ENCODE results near the gene STAC3. TPM values are rescaled to one million over a fixed set of nuclear protein-coding genes. Genes with fewer than 3 reads are reported as not detected.
A peak's percentile ranks its signal among the peaks of the same experiment; 100 is the strongest.

Gene STAC3
- total and polyA plus RNA-seq, 2 of the 13 experiments (the other 11 are each of a cell fraction or from before 2014, with no cell fraction given): 0.18 to 0.22 TPM

DNA sequence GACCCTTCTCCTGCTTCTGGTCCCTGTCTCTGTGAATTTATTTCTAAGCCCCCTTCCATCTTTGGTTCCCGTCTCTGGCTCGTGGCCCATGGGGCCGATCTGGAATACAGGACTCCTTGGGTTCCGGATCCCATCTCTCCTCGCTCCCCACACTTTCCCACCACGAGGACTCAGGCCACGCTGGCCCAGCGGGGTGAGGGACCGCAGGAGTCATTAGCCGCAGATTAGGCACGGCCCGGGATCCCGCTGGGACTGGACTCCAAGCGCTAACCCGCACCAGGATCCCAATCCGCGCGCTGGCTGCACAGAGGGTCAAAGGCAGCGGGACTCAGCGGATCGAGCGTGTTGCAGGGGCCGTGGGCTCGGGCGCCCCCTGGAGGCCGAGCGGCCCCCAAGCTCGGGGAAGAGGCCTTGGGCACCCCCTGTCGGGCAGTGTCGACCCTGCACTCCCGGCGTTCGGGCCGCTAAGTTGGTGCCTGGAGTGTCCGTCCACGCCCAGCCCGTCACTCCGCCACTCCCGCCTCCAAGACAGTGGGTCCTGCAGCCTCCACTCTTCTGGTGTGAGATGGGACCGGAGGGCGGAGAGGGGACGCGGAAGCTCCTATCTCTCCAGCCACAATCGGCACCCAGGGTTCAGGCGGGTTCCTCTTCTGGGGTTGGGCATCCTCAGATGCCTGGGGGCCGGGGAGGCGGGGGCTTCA lies 12.0 kb downstream of the STAC3 start (continued):
- TF ChIP-seq GABPB1 (CRISPR knock-in tag; IDR thresholded peaks at IDR 0.05) (peak; percentile 78; the same call in 1 of the 2 replicates), ASH2L (IDR thresholded peaks at IDR 0.05; ENCODE audit: insufficient read length, low read depth, low read length) (peak; percentile 31), POGZ (CRISPR knock-in tag; IDR thresholded peaks at IDR 0.05) (0 out of 2 replicates have a peak, but pooled peaks have one; percentile 24), ZNF207 (IDR thresholded peaks at IDR 0.05; ENCODE audit: borderline replicate concordance) (no peak), ZNF678 (CRISPR knock-in tag; IDR thresholded peaks at IDR 0.05) (no peak), THYN1 (CRISPR knock-in tag; IDR thresholded peaks at IDR 0.05; ENCODE audit: borderline replicate concordance, low read depth) (no peak), FOXO1 (CRISPR knock-in tag; IDR thresholded peaks at IDR 0.05) (peak; percentile 56), NONO (IDR thresholded peaks at IDR 0.05) (no peak), NONO (CRISPR knock-in tag; conservative IDR thresholded peaks at IDR 0.05) (peak; percentile 86), SOX6 (IDR thresholded peaks at IDR 0.05) (no peak), SOX6 (CRISPR knock-in tag; IDR thresholded peaks at IDR 0.05) (peak; percentile 66), FOXC1 (CRISPR knock-in tag; IDR thresholded peaks at IDR 0.05; ENCODE audit: borderline replicate concordance) (peak; percentile 84; the same call in 1 of the 2 replicates), ZNF83 (CRISPR knock-in tag; IDR thresholded peaks at IDR 0.05; ENCODE audit: borderline replicate concordance) (0 out of 2 replicates have a peak, but pooled peaks have one; percentile 25), THAP11 (CRISPR knock-in tag; IDR thresholded peaks at IDR 0.05) (peak; percentile 83), CBX2 (IDR thresholded peaks at IDR 0.05; ENCODE audit: low read depth, low read length) (no peak), CBX2 (CRISPR knock-in tag; IDR thresholded peaks at IDR 0.05; ENCODE audit: low read depth) (0 out of 2 replicates have a peak, but pooled peaks have one; percentile 66), PAX8 (CRISPR knock-in tag; IDR thresholded peaks at IDR 0.05; ENCODE audit: borderline replicate concordance) (no peak), SRY (CRISPR knock-in tag; IDR thresholded peaks at IDR 0.05) (no peak)
- TF ChIP-seq, protein P1, sequence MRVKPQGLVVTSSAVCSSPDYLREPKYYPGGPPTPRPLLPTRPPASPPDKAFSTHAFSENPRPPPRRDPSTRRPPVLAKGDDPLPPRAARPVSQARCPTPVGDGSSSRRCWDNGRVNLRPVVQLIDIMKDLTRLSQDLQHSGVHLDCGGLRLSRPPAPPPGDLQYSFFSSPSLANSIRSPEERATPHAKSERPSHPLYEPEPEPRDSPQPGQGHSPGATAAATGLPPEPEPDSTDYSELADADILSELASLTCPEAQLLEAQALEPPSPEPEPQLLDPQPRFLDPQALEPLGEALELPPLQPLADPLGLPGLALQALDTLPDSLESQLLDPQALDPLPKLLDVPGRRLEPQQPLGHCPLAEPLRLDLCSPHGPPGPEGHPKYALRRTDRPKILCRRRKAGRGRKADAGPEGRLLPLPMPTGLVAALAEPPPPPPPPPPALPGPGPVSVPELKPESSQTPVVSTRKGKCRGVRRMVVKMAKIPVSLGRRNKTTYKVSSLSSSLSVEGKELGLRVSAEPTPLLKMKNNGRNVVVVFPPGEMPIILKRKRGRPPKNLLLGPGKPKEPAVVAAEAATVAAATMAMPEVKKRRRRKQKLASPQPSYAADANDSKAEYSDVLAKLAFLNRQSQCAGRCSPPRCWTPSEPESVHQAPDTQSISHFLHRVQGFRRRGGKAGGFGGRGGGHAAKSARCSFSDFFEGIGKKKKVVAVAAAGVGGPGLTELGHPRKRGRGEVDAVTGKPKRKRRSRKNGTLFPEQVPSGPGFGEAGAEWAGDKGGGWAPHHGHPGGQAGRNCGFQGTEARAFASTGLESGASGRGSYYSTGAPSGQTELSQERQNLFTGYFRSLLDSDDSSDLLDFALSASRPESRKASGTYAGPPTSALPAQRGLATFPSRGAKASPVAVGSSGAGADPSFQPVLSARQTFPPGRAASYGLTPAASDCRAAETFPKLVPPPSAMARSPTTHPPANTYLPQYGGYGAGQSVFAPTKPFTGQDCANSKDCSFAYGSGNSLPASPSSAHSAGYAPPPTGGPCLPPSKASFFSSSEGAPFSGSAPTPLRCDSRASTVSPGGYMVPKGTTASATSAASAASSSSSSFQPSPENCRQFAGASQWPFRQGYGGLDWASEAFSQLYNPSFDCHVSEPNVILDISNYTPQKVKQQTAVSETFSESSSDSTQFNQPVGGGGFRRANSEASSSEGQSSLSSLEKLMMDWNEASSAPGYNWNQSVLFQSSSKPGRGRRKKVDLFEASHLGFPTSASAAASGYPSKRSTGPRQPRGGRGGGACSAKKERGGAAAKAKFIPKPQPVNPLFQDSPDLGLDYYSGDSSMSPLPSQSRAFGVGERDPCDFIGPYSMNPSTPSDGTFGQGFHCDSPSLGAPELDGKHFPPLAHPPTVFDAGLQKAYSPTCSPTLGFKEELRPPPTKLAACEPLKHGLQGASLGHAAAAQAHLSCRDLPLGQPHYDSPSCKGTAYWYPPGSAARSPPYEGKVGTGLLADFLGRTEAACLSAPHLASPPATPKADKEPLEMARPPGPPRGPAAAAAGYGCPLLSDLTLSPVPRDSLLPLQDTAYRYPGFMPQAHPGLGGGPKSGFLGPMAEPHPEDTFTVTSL (CRISPR knock-in tag; IDR thresholded peaks at IDR 0.05; ENCODE audit: borderline replicate concordance): no peak
- TF ChIP-seq, protein P2, sequence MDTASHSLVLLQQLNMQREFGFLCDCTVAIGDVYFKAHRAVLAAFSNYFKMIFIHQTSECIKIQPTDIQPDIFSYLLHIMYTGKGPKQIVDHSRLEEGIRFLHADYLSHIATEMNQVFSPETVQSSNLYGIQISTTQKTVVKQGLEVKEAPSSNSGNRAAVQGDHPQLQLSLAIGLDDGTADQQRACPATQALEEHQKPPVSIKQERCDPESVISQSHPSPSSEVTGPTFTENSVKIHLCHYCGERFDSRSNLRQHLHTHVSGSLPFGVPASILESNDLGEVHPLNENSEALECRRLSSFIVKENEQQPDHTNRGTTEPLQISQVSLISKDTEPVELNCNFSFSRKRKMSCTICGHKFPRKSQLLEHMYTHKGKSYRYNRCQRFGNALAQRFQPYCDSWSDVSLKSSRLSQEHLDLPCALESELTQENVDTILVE (CRISPR knock-in tag; IDR thresholded peaks at IDR 0.05): no peak; the same call in 1 of the 2 replicates
- TF ChIP-seq, protein P3, sequence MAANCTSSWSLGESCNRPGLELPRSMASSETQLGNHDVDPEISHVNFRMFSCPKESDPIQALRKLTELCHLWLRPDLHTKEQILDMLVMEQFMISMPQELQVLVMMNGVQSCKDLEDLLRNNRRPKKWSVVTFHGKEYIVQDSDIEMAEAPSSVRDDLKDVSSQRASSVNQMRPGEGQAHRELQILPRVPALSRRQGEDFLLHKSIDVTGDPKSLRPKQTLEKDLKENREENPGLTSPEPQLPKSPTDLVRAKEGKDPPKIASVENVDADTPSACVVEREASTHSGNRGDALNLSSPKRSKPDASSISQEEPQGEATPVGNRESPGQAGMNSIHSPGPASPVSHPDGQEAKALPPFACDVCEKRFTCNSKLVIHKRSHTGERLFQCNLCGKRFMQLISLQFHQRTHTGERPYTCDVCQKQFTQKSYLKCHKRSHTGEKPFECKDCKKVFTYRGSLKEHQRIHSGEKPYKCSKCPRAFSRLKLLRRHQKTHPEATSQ (CRISPR knock-in tag; IDR thresholded peaks at IDR 0.05; ENCODE audit: borderline replicate concordance): 0 out of 2 replicates have a peak, but pooled peaks have one; percentile 47
